22Rv1 (cell line): ENCODE results near the gene SH2D5.

Source experiments
- H3K27ac ChIP-seq: fragments of 450-650 bp; 2 replicates; pipeline ENCODE4 v1.5.1; 2017
- CTCF ChIP-seq: fragments of 450-650 bp; IDR thresholded peaks from 2 replicates; pipeline ENCODE4 v1.5.1; 2017; ENCODE audit warnings: mild to moderate bottlenecking
- ZFX ChIP-seq: fragments of 450-650 bp; IDR thresholded peaks from 2 replicates; pipeline ENCODE4 v1.6.1; 2017; ENCODE audit warnings: antibody characterized with exemption, borderline replicate concordance

SH2D5 gene

GRCh38 chr1:20753589-20753988 is 21.1 kb upstream of the SH2D5 start:
- TF ChIP-seq ZFX: no peak
- TF ChIP-seq CTCF: no peak
- H3K27ac ChIP-seq: no peak overlapping the region

- no peak for TF ChIP-seq CTCF
- no peak for TF ChIP-seq ZFX
- no peak overlapping the region for H3K27ac ChIP-seq
These were observed 19.0 kb upstream of the SH2D5 start for GRCh38 chr1:20751462-20751990.

DNA sequence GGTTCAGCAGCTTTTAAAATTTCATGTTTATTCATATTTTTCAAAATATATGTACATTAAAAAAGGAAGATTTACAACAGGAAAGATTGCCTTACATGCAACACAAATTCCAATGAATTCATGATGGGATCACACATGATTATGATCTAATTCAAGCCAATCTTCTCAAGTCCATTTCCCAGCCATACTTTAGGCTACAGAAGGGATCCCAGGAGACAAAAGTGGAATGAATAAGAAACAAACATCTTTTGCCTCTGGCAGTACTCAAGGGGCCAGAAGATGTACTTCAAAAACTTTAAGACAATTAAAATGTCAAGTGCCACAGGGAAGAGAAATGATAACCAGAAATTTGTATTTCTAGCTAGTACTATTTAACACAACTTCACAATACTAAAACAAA is 10.2 kb upstream of the SH2D5 start:
- TF ChIP-seq ZFX (no peak), CTCF (no peak)
- no peak overlapping the region for H3K27ac ChIP-seq

GRCh38 chr1:20740781-20741180 is 8.3 kb upstream of the SH2D5 start:
- H3K27ac ChIP-seq: no peak overlapping the region
- TF ChIP-seq CTCF: no peak
- TF ChIP-seq ZFX: no peak

- no peak overlapping the region for H3K27ac ChIP-seq
- no peak for TF ChIP-seq ZFX
- TF ChIP-seq CTCF: no peak
These were observed 6.7 kb upstream of the SH2D5 start for GRCh38 chr1:20739225-20739624.

DNA sequence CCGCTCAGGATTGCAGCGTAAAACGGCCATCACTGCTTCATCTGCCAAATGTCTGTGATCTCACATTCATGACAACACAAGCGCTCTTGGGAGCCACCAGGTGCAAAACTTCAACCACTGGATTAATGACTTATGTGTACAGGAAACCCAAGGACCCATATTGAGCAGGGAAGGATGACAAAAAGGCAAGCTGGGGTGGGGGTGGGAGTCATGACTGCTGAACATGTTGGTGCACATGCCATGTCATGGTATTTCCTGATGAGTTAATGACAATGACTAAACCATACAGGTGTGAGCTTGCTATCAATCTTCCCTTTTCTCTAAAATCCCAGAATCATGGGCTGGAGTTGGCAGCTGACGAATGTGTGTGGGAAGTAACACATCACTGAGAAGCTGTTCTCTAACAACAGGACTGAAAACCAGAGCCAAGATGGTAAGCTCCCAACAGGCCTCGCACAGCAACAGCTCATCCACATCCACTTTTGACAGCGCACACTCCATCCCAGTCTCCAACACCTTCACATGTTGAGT is 3.1 kb upstream of the SH2D5 start:
- no peak for TF ChIP-seq CTCF
- no peak for TF ChIP-seq ZFX
- H3K27ac ChIP-seq: no peak overlapping the region

- TF ChIP-seq ZFX: no peak
- H3K27ac ChIP-seq: no peak overlapping the region
These were observed 965 bp upstream of the SH2D5 start for GRCh38 chr1:20733360-20733975.

DNA sequence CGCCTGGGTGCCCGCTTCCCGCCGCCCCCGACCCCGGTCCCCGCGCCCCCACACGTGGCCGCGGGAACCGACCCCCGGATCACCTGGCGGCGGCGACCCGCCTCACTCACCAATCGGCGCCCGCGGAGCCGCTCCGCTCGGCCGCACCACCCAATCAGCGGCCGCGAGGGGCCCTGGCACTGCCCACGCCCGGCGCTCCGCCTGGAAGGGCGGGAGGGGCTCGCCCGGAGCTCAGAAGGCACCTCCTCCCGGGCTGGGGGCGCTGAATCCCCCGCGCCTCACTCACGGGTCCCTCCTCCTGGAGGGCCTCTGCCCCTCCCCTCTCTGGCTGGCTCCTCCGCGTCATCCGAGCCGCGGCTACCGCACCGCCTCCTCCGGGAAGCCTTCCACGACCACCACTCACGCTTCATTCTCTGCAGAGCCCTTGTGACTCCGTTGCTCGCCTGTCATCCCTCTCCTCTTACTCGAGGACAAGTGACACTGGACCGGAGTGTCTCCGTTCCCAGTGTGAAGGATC is 374 bp downstream of the SH2D5 start:
- no peak for TF ChIP-seq CTCF
- no peak for TF ChIP-seq ZFX
- H3K27ac ChIP-seq: no peak overlapping the region
